Measurements from ENCODE around the gene ELK3. TPM values are rescaled to one million over a fixed set of nuclear protein-coding genes. Genes with fewer than 3 reads are reported as not detected.

Gene ELK3
- polyA plus RNA-seq, 1 of the 3 experiments (the other 2 are of a cell fraction), result 33.8 TPM

DNA sequence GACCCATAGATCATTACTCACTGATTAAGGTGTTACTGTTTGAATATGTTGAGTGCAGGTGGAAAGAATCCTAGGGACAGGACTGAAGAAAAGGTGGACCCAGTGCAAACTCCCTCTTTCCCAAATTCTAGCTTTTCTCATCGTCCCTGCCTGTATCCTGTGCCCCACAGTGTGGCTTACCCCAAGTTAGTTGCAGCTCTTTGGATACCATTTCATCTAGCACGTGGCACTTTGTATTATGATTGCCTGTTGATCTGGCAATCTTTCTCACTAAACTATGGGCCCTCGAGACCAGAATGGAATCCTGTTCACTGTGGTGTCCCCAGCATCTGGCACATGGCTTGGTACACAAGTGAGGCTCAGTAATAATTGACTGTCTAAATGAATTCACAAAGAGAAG is 66.5 kb downstream of the ELK3 start:
- ChIA-PET POLR2A (no interaction called here), CTCF (interaction anchor here (0.8 to 1.1 kb wide), 2 partner anchors 11 to 16 kb away, joined by 3 to 4 read pairs; no protein-coding TSS in a partner anchor)
- Histone ChIP-seq H2AFZ (ENCODE audit: low read depth) (no peak overlapping the region), H3K4me2 (no peak overlapping the region), H3F3A (replicated peaks; ENCODE audit: insufficient read depth) (peaks cover 43% of the 10 kb centered on the region), H4K20me1 (ENCODE audit: insufficient read depth) (peaks cover 68% of the 10 kb centered on the region), H3K79me2 (ENCODE audit: insufficient read depth) (peaks cover 96% of the 10 kb centered on the region), H3K36me3 (replicated peaks in 1 of 2; ENCODE audit: control insufficient read depth in 1 of 2, insufficient read depth in 2 of 2, low read length in 1 of 2) (peaks cover 19 to 43% of the 10 kb centered on the region in 2 experiments), H3K4me3 (ENCODE audit: low read depth in 2 of 2, low read length in 1 of 2) (no peak overlapping the region), H3K27me3 (ENCODE audit: insufficient read depth) (no peaks in the 10 kb centered on the region), H3K9me2 (no peaks in the 10 kb centered on the region), H3K9me3 (no peaks in the 10 kb centered on the region), H3K4me1 (ENCODE audit: control insufficient read depth in 1 of 2, insufficient read depth in 2 of 2, low read depth in 1 of 2, low read length in 1 of 2) (peaks cover 0 to 5% of the 10 kb centered on the region in 2 experiments; a peak in 2 of 4 replicates), H3K9ac (no peak overlapping the region), H3K27ac (ENCODE audit: low read depth in 2 of 2, low read length in 1 of 2) (peak overlapping the region in 1 of 2 experiments; percentile 12; a peak in 1 of 4 replicates)
- WGBS (ENCODE audit: low lambda C conversion rate), result 94% methylated on average over 3 of the region's 3 CpGs
- no peak for DNase-seq
- TF ChIP-seq MEF2A (IDR thresholded peaks at IDR 0.05; ENCODE audit: borderline replicate concordance, low read depth) (no peak), RAD21 (IDR thresholded peaks at IDR 0.05; ENCODE audit: low read length) (no peak), POLR2AphosphoS5 (IDR thresholded peaks at IDR 0.05; ENCODE audit: low read depth, low read length) (no peak), RFX5 (IDR thresholded peaks at IDR 0.05; ENCODE audit: low read length) (no peak), YY1 (IDR thresholded peaks at IDR 0.05; ENCODE audit: low read depth) (no peak)
- TF ChIP-seq, protein P1, sequence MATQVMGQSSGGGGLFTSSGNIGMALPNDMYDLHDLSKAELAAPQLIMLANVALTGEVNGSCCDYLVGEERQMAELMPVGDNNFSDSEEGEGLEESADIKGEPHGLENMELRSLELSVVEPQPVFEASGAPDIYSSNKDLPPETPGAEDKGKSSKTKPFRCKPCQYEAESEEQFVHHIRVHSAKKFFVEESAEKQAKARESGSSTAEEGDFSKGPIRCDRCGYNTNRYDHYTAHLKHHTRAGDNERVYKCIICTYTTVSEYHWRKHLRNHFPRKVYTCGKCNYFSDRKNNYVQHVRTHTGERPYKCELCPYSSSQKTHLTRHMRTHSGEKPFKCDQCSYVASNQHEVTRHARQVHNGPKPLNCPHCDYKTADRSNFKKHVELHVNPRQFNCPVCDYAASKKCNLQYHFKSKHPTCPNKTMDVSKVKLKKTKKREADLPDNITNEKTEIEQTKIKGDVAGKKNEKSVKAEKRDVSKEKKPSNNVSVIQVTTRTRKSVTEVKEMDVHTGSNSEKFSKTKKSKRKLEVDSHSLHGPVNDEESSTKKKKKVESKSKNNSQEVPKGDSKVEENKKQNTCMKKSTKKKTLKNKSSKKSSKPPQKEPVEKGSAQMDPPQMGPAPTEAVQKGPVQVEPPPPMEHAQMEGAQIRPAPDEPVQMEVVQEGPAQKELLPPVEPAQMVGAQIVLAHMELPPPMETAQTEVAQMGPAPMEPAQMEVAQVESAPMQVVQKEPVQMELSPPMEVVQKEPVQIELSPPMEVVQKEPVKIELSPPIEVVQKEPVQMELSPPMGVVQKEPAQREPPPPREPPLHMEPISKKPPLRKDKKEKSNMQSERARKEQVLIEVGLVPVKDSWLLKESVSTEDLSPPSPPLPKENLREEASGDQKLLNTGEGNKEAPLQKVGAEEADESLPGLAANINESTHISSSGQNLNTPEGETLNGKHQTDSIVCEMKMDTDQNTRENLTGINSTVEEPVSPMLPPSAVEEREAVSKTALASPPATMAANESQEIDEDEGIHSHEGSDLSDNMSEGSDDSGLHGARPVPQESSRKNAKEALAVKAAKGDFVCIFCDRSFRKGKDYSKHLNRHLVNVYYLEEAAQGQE (IDR thresholded peaks at IDR 0.05; ENCODE audit: low read depth, low read length), result no peak

DNA sequence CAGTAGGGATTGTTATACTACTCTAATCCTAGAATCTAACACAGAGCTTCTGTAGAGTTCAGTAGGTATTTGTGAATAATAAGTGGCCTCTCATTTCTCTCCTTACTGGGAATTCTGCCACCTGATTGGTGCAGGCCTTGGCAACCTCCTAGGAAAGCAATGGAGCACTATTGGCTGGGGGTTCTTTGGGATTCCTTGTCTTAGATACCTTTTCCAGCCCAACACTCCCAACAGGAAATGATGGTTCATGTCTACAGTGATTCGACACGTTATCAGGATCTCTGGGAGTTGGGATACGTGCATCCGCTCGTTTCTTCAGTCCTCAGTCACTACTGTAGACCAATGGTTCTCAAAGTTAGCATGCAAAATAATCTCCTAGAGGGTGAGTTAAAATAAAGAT is 67.4 kb downstream of the ELK3 start:
- H3K9me2 ChIP-seq, result no peaks in the 10 kb centered on the region
- H3K36me3 ChIP-seq (replicated peaks in 1 of 2; ENCODE audit: control insufficient read depth in 1 of 2, insufficient read depth in 2 of 2, low read length in 1 of 2), result peaks cover 19 to 51% of the 10 kb centered on the region in 2 experiments
- H4K20me1 ChIP-seq (ENCODE audit: insufficient read depth), result peaks cover 59% of the 10 kb centered on the region
- H3K27ac ChIP-seq (ENCODE audit: low read depth in 2 of 2, low read length in 1 of 2), result no peak overlapping the region
- H3K4me1 ChIP-seq (ENCODE audit: control insufficient read depth in 1 of 2, insufficient read depth in 2 of 2, low read depth in 1 of 2, low read length in 1 of 2), result peaks cover 0 to 5% of the 10 kb centered on the region in 2 experiments; a peak in 2 of 4 replicates
- no peaks in the 10 kb centered on the region for H3K27me3 ChIP-seq (ENCODE audit: insufficient read depth)
- CTCF ChIA-PET, result interaction anchor here (0.8 to 1.1 kb wide), 2 partner anchors 12 to 17 kb away, joined by 3 to 4 read pairs; no protein-coding TSS in a partner anchor
- no peak for DNase-seq
- peaks cover 49% of the 10 kb centered on the region for H3F3A ChIP-seq (replicated peaks; ENCODE audit: insufficient read depth)
- 95% methylated on average over 5 of the region's 5 CpGs for WGBS (ENCODE audit: low lambda C conversion rate)
- POLR2A ChIA-PET, result no interaction called here
- no peak overlapping the region for H2AFZ ChIP-seq (ENCODE audit: low read depth)
- peaks cover 95% of the 10 kb centered on the region for H3K79me2 ChIP-seq (ENCODE audit: insufficient read depth)
- no peak for TF ChIP-seq TCF12 (IDR thresholded peaks at IDR 0.05)
- no peaks in the 10 kb centered on the region for H3K9me3 ChIP-seq
- no peak overlapping the region for H3K4me3 ChIP-seq (ENCODE audit: low read depth in 2 of 2, low read length in 1 of 2)
- no peak overlapping the region for H3K9ac ChIP-seq
- H3K4me2 ChIP-seq, result no peak overlapping the region

DNA sequence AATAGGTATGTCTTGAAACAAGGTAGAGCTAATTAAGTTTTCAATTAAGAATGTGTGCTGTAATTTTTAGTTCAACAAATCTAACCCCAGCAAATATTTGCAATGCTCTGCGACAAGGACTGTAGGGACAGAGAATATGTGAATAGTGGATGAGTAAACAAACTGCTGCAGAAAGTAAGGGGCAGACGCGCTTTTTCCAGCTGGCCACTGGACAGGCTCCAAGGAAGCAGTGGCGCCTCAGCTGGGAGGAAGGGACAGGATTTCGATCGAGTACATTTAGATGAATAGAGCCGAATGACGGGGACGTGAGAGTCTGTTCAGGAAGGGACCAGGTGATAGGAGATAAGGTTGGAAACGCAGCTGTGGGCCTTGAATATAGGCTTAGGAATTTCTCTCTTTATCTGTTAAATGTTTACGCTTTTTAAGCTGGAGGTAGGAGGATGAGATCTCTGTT is 69.3 kb downstream of the ELK3 start:
- no peaks in the 10 kb centered on the region for H3K9me3 ChIP-seq
- ChIA-PET POLR2A (no interaction called here), CTCF (interaction anchor here (1.0 kb wide), 1 partner anchor 48 kb away, joined by 3 read pairs; no protein-coding TSS in a partner anchor)
- H3K4me2 ChIP-seq, result no peak overlapping the region
- H3K27ac ChIP-seq (ENCODE audit: low read depth in 2 of 2, low read length in 1 of 2), result peak overlapping the region in 1 of 2 experiments; percentile 6; a peak in 1 of 4 replicates
- peaks cover 61% of the 10 kb centered on the region for H3F3A ChIP-seq (replicated peaks; ENCODE audit: insufficient read depth)
- H3K79me2 ChIP-seq (ENCODE audit: insufficient read depth), result peaks cover 77% of the 10 kb centered on the region
- H3K27me3 ChIP-seq (ENCODE audit: insufficient read depth), result no peaks in the 10 kb centered on the region
- no peak overlapping the region for H3K4me3 ChIP-seq (ENCODE audit: low read depth in 2 of 2, low read length in 1 of 2)
- peaks cover 25 to 70% of the 10 kb centered on the region in 2 experiments for H3K36me3 ChIP-seq (replicated peaks in 1 of 2; ENCODE audit: control insufficient read depth in 1 of 2, insufficient read depth in 2 of 2, low read length in 1 of 2)
- DNase-seq, result no peak
- H2AFZ ChIP-seq (ENCODE audit: low read depth), result no peak overlapping the region
- H3K9ac ChIP-seq, result no peak overlapping the region
- H3K4me1 ChIP-seq (ENCODE audit: control insufficient read depth in 1 of 2, insufficient read depth in 2 of 2, low read depth in 1 of 2, low read length in 1 of 2), result peaks cover 0 to 2% of the 10 kb centered on the region in 2 experiments; a peak in 1 of 4 replicates
- 83% methylated on average over 11 of the region's 11 CpGs for WGBS (ENCODE audit: low lambda C conversion rate)
- peaks cover 48% of the 10 kb centered on the region for H4K20me1 ChIP-seq (ENCODE audit: insufficient read depth)
- no peaks in the 10 kb centered on the region for H3K9me2 ChIP-seq
- TF ChIP-seq FOSL2 (IDR thresholded peaks at IDR 0.05; ENCODE audit: borderline replicate concordance, low read depth), result no peak
- TF ChIP-seq SMC3 (IDR thresholded peaks at IDR 0.05; ENCODE audit: low read depth, low read length), result no peak
- no peak for TF ChIP-seq POLR2AphosphoS5 (IDR thresholded peaks at IDR 0.05; ENCODE audit: low read depth, low read length)
- TF ChIP-seq, protein P2, sequence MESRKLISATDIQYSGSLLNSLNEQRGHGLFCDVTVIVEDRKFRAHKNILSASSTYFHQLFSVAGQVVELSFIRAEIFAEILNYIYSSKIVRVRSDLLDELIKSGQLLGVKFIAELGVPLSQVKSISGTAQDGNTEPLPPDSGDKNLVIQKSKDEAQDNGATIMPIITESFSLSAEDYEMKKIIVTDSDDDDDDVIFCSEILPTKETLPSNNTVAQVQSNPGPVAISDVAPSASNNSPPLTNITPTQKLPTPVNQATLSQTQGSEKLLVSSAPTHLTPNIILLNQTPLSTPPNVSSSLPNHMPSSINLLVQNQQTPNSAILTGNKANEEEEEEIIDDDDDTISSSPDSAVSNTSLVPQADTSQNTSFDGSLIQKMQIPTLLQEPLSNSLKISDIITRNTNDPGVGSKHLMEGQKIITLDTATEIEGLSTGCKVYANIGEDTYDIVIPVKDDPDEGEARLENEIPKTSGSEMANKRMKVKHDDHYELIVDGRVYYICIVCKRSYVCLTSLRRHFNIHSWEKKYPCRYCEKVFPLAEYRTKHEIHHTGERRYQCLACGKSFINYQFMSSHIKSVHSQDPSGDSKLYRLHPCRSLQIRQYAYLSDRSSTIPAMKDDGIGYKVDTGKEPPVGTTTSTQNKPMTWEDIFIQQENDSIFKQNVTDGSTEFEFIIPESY (IDR thresholded peaks at IDR 0.05; ENCODE audit: borderline replicate concordance, low read depth), result no peak

All from SK-N-SH (cell line).